IMR-90 (cell line): ENCODE data around the gene EEPD1. TPM values are rescaled to one million over a fixed set of nuclear protein-coding genes. Genes with fewer than 3 reads are reported as not detected.
A peak's percentile ranks its signal among the peaks of the same experiment; 100 is the strongest.

ENCODE experiments used
- ATAC-seq: fragments of 200-7000 bp; cut with Tn5 transposase; 2 replicates; pipeline ENCODE4 v1.9.1; 2020; ENCODE audit warnings: low read depth, mild to moderate bottlenecking, moderate library complexity
- BruUV-seq: library from RNA; stranded (reverse); fragments of 400-500 nt; replicated peaks from 2 replicates; lab custom pipeline; 2021; lab: Mats Ljungman, UMichigan
- CTCF ChIA-PET: fragments of 300-600 bp; formaldehyde crosslinking; extraction: SDS; loops from one replicate; lab custom pipeline; 2021; ENCODE audit warnings: antibody characterized with exemption; lab: Yijun Ruan, JAX
- POLR2A ChIA-PET: fragments of 300-600 bp; sonication (Branson Sonifier 250); formaldehyde crosslinking; loops from one replicate; lab custom pipeline; 2022; ENCODE audit warnings: antibody characterized with exemption; ENCODE audit not compliant: unreplicated experiment; lab: Charles Lee
- DNase-seq: peaks from one replicate; pipeline ENCODE4 v3.0.0; 2013
- H2AFZ ChIP-seq: replicated peaks from 2 replicates; pipeline ENCODE3; 2013; ENCODE audit warnings: low read length, mild to moderate bottlenecking; ENCODE audit not compliant: poor library complexity
- H2AK5ac ChIP-seq: 2 replicates; pipeline ENCODE4 v1.6.1; 2013; ENCODE audit warnings: low read depth, low read length, inconsistent platforms
- H2AK9ac ChIP-seq: replicated peaks from 2 replicates; pipeline ENCODE3; 2013; ENCODE audit warnings: mild to moderate bottlenecking, low read depth, low read length, moderate library complexity; ENCODE audit not compliant: poor library complexity
- H2BK120ac ChIP-seq: 2 replicates; pipeline ENCODE4 v1.6.1; 2013; ENCODE audit warnings: low read depth, low read length, inconsistent platforms
- H2BK15ac ChIP-seq: 3 replicates; pipeline ENCODE4 v1.6.1; 2013; ENCODE audit warnings: low read depth, low read length, inconsistent platforms
- H2BK20ac ChIP-seq: 2 replicates; pipeline ENCODE4 v1.6.1; 2013; ENCODE audit warnings: low read depth, mild to moderate bottlenecking, inconsistent platforms, low read length, moderate library complexity
- H2BK5ac ChIP-seq: 2 replicates; pipeline ENCODE4 v1.6.1; 2013; ENCODE audit warnings: mild to moderate bottlenecking, low read depth, low read length, inconsistent platforms; ENCODE audit not compliant: poor library complexity, severe bottlenecking
- H3K14ac ChIP-seq: replicated peaks from 2 replicates; pipeline ENCODE4 v1.6.1; 2013; ENCODE audit warnings: low read depth, low read length, inconsistent platforms
- H3K18ac ChIP-seq: 2 replicates; pipeline ENCODE4 v1.6.1; 2013; ENCODE audit warnings: low read depth, low read length, control low read depth
- H3K23ac ChIP-seq: 2 replicates; pipeline ENCODE4 v1.6.1; 2013; ENCODE audit warnings: low read depth, low read length, inconsistent platforms
- H3K27ac ChIP-seq: 2 replicates; pipeline ENCODE4 v1.5.1; 2013; ENCODE audit warnings: mild to moderate bottlenecking, control low read depth, low read length; ENCODE audit not compliant: insufficient read depth
- H3K27me3 ChIP-seq: 2 replicates; pipeline ENCODE4 v1.6.1; 2013; ENCODE audit warnings: low read length; ENCODE audit not compliant: control insufficient read depth, insufficient read depth
- H3K36me3 ChIP-seq: 2 replicates; pipeline ENCODE4 v1.6.1; 2013; ENCODE audit warnings: low read length, mixed read lengths; ENCODE audit not compliant: control insufficient read depth, insufficient read depth
- H3K4ac ChIP-seq: 2 replicates; pipeline ENCODE4 v1.6.1; 2013; ENCODE audit warnings: low read depth, low read length, inconsistent platforms
- H3K4me1 ChIP-seq: 2 replicates; pipeline ENCODE4 v1.6.1; 2013; ENCODE audit warnings: low read length, mixed read lengths; ENCODE audit not compliant: control insufficient read depth, insufficient read depth
- H3K4me2 ChIP-seq: 2 replicates; pipeline ENCODE4 v1.6.1; 2013; ENCODE audit warnings: low read depth, mild to moderate bottlenecking, control low read depth, low read length, moderate library complexity
- H3K4me3 ChIP-seq: 2 replicates; pipeline ENCODE4 v1.5.1; 2013; ENCODE audit warnings: low read depth, mild to moderate bottlenecking, control low read depth, low read length, moderate library complexity; ENCODE audit not compliant: insufficient read depth
- H3K56ac ChIP-seq: 2 replicates; pipeline ENCODE4 v1.6.1; 2013; ENCODE audit warnings: low read length, inconsistent platforms; ENCODE audit not compliant: insufficient read depth; ENCODE audit errors: extremely low read depth
- H3K79me1 ChIP-seq, 2 experiments: 2 replicates each; pipeline ENCODE4 v1.6.1; 2013; ENCODE audit warnings: low read length in 2 of 2, inconsistent platforms in 1 of 2, low read depth in 1 of 2
- H3K9ac ChIP-seq: 2 replicates; pipeline ENCODE4 v1.6.1; 2013; ENCODE audit warnings: low read depth, low read length, control low read depth
- H3K9me1 ChIP-seq: 2 replicates; pipeline ENCODE4 v1.6.1; 2013; ENCODE audit warnings: low read length, inconsistent platforms; ENCODE audit not compliant: insufficient read depth
- H3K9me3 ChIP-seq: 2 replicates; pipeline ENCODE4 v1.6.1; 2013; ENCODE audit warnings: low read length; ENCODE audit not compliant: control insufficient read depth, insufficient read depth
- H4K20me1 ChIP-seq: 2 replicates; pipeline ENCODE4 v1.6.1; 2013; ENCODE audit warnings: low read length, inconsistent platforms; ENCODE audit not compliant: insufficient read depth
- H4K5ac ChIP-seq: 2 replicates; pipeline ENCODE4 v1.6.1; 2013; ENCODE audit warnings: mild to moderate bottlenecking, low read depth, low read length, control low read depth
- H4K8ac ChIP-seq, 2 experiments: 2 replicates each; pipeline ENCODE4 v1.6.1; 2013; ENCODE audit warnings: low read depth in 2 of 2, low read length in 2 of 2, control low read depth in 1 of 2, inconsistent platforms in 1 of 2
- H4K91ac ChIP-seq: 2 replicates; pipeline ENCODE4 v1.6.1; 2013; ENCODE audit warnings: low read depth, low read length, inconsistent platforms; ENCODE audit not compliant: insufficient read depth
- BHLHE40 ChIP-seq: fragments of 150-350 bp; IDR thresholded peaks from 2 replicates; pipeline ENCODE4 v1.6.1; 2016; ENCODE audit warnings: mild to moderate bottlenecking, low read depth, low read length
- CEBPB ChIP-seq: IDR thresholded peaks from 2 replicates; pipeline ENCODE4 v1.6.1; 2012; ENCODE audit warnings: low read depth, low read length, improper control_type of control experiment
- CHD1 ChIP-seq: IDR thresholded peaks from 2 replicates; pipeline ENCODE4 v1.6.1; 2012; ENCODE audit warnings: low read depth, low read length, improper control_type of control experiment
- CTCF ChIP-seq: conservative IDR thresholded peaks from 2 replicates; pipeline ENCODE4 v1.5.1; 2012; ENCODE audit warnings: mild to moderate bottlenecking, low read depth, low read length, improper control_type of control experiment
- FOS ChIP-seq: fragments of 150-350 bp; IDR thresholded peaks from 2 replicates; pipeline ENCODE4 v1.6.1; 2016; ENCODE audit warnings: low read depth, low read length
- MAFK ChIP-seq: IDR thresholded peaks from 2 replicates; pipeline ENCODE4 v1.6.1; 2012; ENCODE audit warnings: low read depth, low read length, improper control_type of control experiment
- MAZ ChIP-seq: IDR thresholded peaks from 2 replicates; pipeline ENCODE4 v1.6.1; 2012; ENCODE audit warnings: low read depth, mild to moderate bottlenecking, low read length, improper control_type of control experiment, moderate library complexity, borderline replicate concordance
- MXI1 ChIP-seq: IDR thresholded peaks from 2 replicates; pipeline ENCODE4 v1.6.1; 2012; ENCODE audit warnings: low read depth, mild to moderate bottlenecking, low read length, moderate library complexity, borderline replicate concordance
- NFE2L2 ChIP-seq: fragments of 150-350 bp; IDR thresholded peaks from 2 replicates; pipeline ENCODE4 v1.6.1; 2016; ENCODE audit warnings: low read depth, mild to moderate bottlenecking, low read length
- POLR2A ChIP-seq: IDR thresholded peaks from 2 replicates; pipeline ENCODE4 v1.6.1; 2012; ENCODE audit warnings: mild to moderate bottlenecking, low read depth, low read length
- RAD21 ChIP-seq: IDR thresholded peaks from 2 replicates; pipeline ENCODE4 v1.6.1; 2012; ENCODE audit warnings: low read length, improper control_type of control experiment
- RCOR1 ChIP-seq: IDR thresholded peaks from 2 replicates; pipeline ENCODE4 v1.6.1; 2012; ENCODE audit warnings: mild to moderate bottlenecking, low read length, improper control_type of control experiment; ENCODE audit not compliant: insufficient replicate concordance
- RFX5 ChIP-seq: IDR thresholded peaks from 2 replicates; pipeline ENCODE4 v1.8.0; 2012; ENCODE audit warnings: low read depth, mild to moderate bottlenecking, low read length, moderate library complexity
- SMC3 ChIP-seq: fragments of 150-350 bp; IDR thresholded peaks from 2 replicates; pipeline ENCODE4 v1.6.1; 2016; ENCODE audit warnings: low read depth, mild to moderate bottlenecking, antibody characterized with exemption, low read length, moderate library complexity
- WGBS, 2 experiments: methylation state at CpG; one replicate each; pipeline versions ENCODE4 v1.1.5 to v1.1.7; 2013; ENCODE audit warnings: missing lambda C conversion rate in 2 of 2; ENCODE audit not compliant: insufficient read length in 1 of 2; ENCODE audit errors: extremely low coverage in 2 of 2; 5-methylcytosine and 5-hydroxymethylcytosine counted together
- dilution Hi-C: fragments of 300-500 bp; cut with HindIII; formaldehyde crosslinking; loops from one replicate; pipeline ENCODE4 v1.14.3; 2018; ENCODE audit warnings: low sequenced_read_pairs; ENCODE audit not compliant: unreplicated experiment
- in situ Hi-C: fragments of 300-500 bp; cut with MboI; formaldehyde crosslinking; loops from 3 replicates; pipeline ENCODE4 v1.14.3; 2019; ENCODE audit warnings: low sequenced_read_pairs, inconsistent platforms, mixed read lengths
- intact Hi-C: fragments of 100-400 bp; cut with micrococcal nuclease; formaldehyde crosslinking; loops from 2 replicates; pipeline ENCODE4 v1.10.0; 2022
- polyA plus RNA-seq, 3 experiments: library from polyadenylated mRNA; depleted of rRNA; stranded (reverse); fragments of >200 nt; gene quantifications; 2 replicates each; pipeline ENCODE4 v1.2.3, GENCODE V29; 2012; ENCODE audit warnings: low replicate concordance in 1 of 3
- total RNA-seq: library from RNA; depleted of rRNA; stranded (reverse); fragments of >200 nt; gene quantifications from 2 replicates; pipeline ENCODE4 v1.2.3, GENCODE V29; 2012
- TF ChIP-seq, protein P1 (sequence below): fragments of 150-350 bp; IDR thresholded peaks from 2 replicates; pipeline ENCODE4 v1.6.1; 2016; ENCODE audit warnings: low read depth, mild to moderate bottlenecking, low read length, moderate library complexity, borderline replicate concordance
- TF ChIP-seq, protein P2 (sequence below): fragments of 150-350 bp; IDR thresholded peaks from 2 replicates; pipeline ENCODE4 v1.6.1; 2017; ENCODE audit warnings: mild to moderate bottlenecking, antibody characterized with exemption, low read length, low read depth

EEPD1 gene
- total and polyA plus RNA-seq, 2 of the 4 experiments (the other 2 are of a cell fraction): 7.3 to 15.2 TPM

DNA sequence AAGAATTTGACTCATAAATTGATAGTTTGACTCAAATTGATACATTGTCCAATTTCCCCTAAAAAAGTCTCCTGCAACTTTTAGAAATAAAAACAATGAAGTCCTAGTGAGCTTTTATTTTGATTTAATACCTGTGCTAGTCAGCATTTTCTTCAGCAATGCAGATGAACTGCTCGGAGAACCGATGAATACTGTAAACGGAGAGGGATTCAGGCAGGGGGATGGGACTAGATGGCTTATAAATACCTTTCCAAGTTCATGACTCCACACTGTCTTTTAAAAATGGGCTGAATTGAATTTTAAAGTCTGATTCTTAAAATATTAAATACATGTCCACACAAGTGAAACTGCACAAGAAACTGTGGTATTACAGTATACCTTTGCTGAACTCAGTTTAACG is 12.7 kb downstream of the EEPD1 start:
- Histone ChIP-seq H3K23ac (no peak overlapping the region), H3K18ac (no peak overlapping the region), H3K79me1 (peaks cover 16 to 40% of the 10 kb centered on the region in 2 experiments), H3K4me3 (no peak overlapping the region), H2BK5ac (no peak overlapping the region), H3K56ac (no peak overlapping the region), H2AFZ (no peak overlapping the region), H3K27me3 (no peaks in the 10 kb centered on the region), H3K36me3 (no peaks in the 10 kb centered on the region; the same call in 1 of the 2 replicates), H3K4ac (no peak overlapping the region), H2AK5ac (no peak overlapping the region), H3K27ac (no peak overlapping the region), H3K9me1 (peaks cover 9% of the 10 kb centered on the region; the same call in 1 of the 2 replicates), H4K20me1 (no peaks in the 10 kb centered on the region), H3K4me1 (peaks cover 2% of the 10 kb centered on the region; the same call in 1 of the 2 replicates), H4K91ac (0 out of 2 replicates have a peak overlapping the region, but pooled peaks have one; percentile 39), H4K5ac (no peak overlapping the region), H4K8ac (no peak overlapping the region), H3K9ac (no peak overlapping the region), H2BK15ac (no peak overlapping the region), H2AK9ac (no peak overlapping the region), H2BK20ac (no peak overlapping the region), H3K4me2 (no peak overlapping the region), H3K9me3 (no peaks in the 10 kb centered on the region), H2BK120ac (no peak overlapping the region), H3K14ac (no peak overlapping the region)
- CTCF ChIA-PET: no interaction called here
- ATAC-seq (no peak), DNase-seq (no peak)
- dilution Hi-C loops (no loop called here), in situ Hi-C loops (no loop called here), intact Hi-C loops (no loop called here)
- POLR2A ChIA-PET: no interaction called here
- no CpG with 5 or more reads among the region's 4 CpGs for WGBS, 2 experiments
- no peak for TF ChIP-seq CEBPB
- TF ChIP-seq, protein P1, sequence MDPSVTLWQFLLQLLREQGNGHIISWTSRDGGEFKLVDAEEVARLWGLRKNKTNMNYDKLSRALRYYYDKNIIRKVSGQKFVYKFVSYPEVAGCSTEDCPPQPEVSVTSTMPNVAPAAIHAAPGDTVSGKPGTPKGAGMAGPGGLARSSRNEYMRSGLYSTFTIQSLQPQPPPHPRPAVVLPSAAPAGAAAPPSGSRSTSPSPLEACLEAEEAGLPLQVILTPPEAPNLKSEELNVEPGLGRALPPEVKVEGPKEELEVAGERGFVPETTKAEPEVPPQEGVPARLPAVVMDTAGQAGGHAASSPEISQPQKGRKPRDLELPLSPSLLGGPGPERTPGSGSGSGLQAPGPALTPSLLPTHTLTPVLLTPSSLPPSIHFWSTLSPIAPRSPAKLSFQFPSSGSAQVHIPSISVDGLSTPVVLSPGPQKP: no peak
- no peak for TF ChIP-seq BHLHE40
- no peak for TF ChIP-seq NFE2L2
- no peak for TF ChIP-seq CTCF
- TF ChIP-seq POLR2A: no peak
- no peak for TF ChIP-seq FOS
- TF ChIP-seq MAFK: no peak
- TF ChIP-seq, protein P2, sequence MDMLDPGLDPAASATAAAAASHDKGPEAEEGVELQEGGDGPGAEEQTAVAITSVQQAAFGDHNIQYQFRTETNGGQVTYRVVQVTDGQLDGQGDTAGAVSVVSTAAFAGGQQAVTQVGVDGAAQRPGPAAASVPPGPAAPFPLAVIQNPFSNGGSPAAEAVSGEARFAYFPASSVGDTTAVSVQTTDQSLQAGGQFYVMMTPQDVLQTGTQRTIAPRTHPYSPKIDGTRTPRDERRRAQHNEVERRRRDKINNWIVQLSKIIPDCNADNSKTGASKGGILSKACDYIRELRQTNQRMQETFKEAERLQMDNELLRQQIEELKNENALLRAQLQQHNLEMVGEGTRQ: no peak
- TF ChIP-seq MAZ: no peak
- no peak for TF ChIP-seq SMC3
- no peak for TF ChIP-seq RCOR1
- no peak for TF ChIP-seq RAD21
- TF ChIP-seq RFX5: no peak
- TF ChIP-seq MXI1: no peak
- no peak for TF ChIP-seq CHD1
- no TSS peak for BruUV-seq
